Prostate gland (tissue), 2 donors: ENCODE data around the gene TAF11. TPM values are rescaled to one million over a fixed set of nuclear protein-coding genes. Genes with fewer than 3 reads are reported as not detected.
"Not testable (repeated sequence)": the region's sequence is repeated elsewhere in the genome, so short reads cannot be mapped to it uniquely, and the experiment has no call there.

ENCODE experiments used
- DNase-seq: peaks from one replicate; pipeline ENCODE4 v3.0.0-alpha.2; 2019; ENCODE audit warnings: low spot score
- H3K27ac ChIP-seq, 2 donors: fragments of 200-600 bp; sonication (generic); 2 replicates each; pipeline ENCODE4 v1.5.1; 2017 to 2019
- H3K27me3 ChIP-seq: fragments of 200-600 bp; sonication (generic); replicated peaks from 2 replicates; pipeline ENCODE4 v1.5.1; 2019; ENCODE audit not compliant: insufficient read depth
- H3K36me3 ChIP-seq, 2 donors: fragments of 200-600 bp; sonication (generic); 1 replicate in 1 of 2; 2 replicates in 1 of 2; pipeline versions ENCODE4 v1.5.1 to v1.8.1; 2017 to 2019
- H3K4me1 ChIP-seq: fragments of 200-600 bp; sonication (generic); replicated peaks from 2 replicates; pipeline ENCODE4 v1.5.1; 2019
- H3K4me3 ChIP-seq, 2 donors: fragments of 200-600 bp; sonication (generic); 2 replicates each; pipeline ENCODE4 v1.5.1; 2017 to 2019
- H3K9me3 ChIP-seq: fragments of 200-600 bp; sonication (generic); 2 replicates; pipeline ENCODE4 v1.5.1; 2017
- CTCF ChIP-seq, 4 experiments: fragments of 200-600 bp in 2 of 4; fragments of 450-650 bp in 2 of 4; sonication (generic) in 2 of 4; IDR thresholded peaks; 1 replicate in 3 of 4; 2 replicates in 1 of 4; pipeline ENCODE4 v1.5.1; 2016 to 2019; ENCODE audit warnings: antibody characterized with exemption in 4 of 4, mild to moderate bottlenecking in 2 of 4, moderate library complexity in 2 of 4
- POLR2A ChIP-seq: fragments of 450-650 bp; IDR thresholded peaks from one replicate; pipeline ENCODE4 v1.6.1; 2016; ENCODE audit warnings: antibody characterized with exemption, mild to moderate bottlenecking
- POLR2AphosphoS5 ChIP-seq: sonication (generic); formaldehyde crosslinking; IDR thresholded peaks from one replicate; pipeline ENCODE4 v1.6.1; 2017; ENCODE audit warnings: antibody characterized with exemption
- WGBS: methylation state at CpG from one replicate; pipeline ENCODE4 v1.1.5; 2018; 5-methylcytosine and 5-hydroxymethylcytosine counted together
- intact Hi-C: fragments of 100-400 bp; cut with DNase I; formaldehyde crosslinking; loops from one replicate; pipeline ENCODE4 v1.14.2; 2022
- total RNA-seq, 2 donors: library from RNA; depleted of rRNA; stranded (reverse); fragments of >200 nt; gene quantifications; one replicate each; pipeline ENCODE4 v1.1.0, GENCODE V29; 2016

TAF11 gene
- 10 to 100 TPM; 14.8 to 38.6 TPM for total RNA-seq

DNA sequence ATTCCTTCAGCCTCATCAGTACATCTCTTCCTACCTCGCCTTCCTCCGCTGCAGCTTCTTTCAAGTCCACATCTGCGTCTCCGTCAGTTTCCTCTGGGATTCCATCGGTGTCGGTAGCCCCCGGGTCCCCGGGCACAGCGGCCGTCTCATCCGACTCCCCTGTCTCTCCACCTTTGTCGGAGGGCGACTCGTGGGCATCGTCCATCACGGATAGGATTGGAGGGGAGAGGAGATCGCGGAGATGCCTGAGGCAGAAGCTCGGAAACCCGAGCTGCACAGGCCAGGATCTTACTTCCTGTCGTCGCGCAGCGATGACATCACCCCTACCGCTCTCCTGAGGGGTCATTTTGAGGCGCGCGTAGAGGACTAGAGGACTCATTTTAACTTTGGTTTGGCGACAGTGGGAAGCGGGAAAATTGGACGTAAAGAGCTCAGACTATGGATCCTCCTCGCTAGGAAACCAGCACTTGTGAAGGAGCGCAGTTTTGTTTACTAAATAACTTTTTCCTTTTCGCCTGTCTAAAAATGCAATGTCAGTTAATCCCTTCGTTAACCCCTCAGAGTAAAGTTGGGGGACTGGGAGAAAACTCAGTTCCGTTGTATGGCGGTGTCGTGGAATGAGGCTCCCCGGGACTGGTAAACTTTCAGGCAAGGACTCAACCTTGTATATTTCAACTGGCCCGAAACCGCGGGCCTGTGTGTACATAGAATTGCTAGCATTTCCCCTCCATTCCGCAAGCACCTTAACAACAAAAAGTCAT is at the start of gene TAF11:
Gene TAF11, minus strand, starts transcription at position 290 of the 761 bp plus-strand sequence. Its CDS starts 85 bp downstream, at position 205.
- no peaks in the 10 kb centered on the region for H3K36me3 ChIP-seq
- peak within 1 kb of the TSS; percentile 78 to 80 for H3K4me3 ChIP-seq
- WGBS: under 1% methylated on average over 43 of the region's 43 CpGs
- DNase-seq: peak; percentile 95
- H3K9me3 ChIP-seq: no peaks in the 10 kb centered on the region
- peak within 1 kb of the TSS; percentile 91 for H3K27ac ChIP-seq
- no peaks in the 10 kb centered on the region for H3K27me3 ChIP-seq
- peak; percentile 99 for TF ChIP-seq POLR2AphosphoS5
- TF ChIP-seq POLR2A: peak; percentile 54
- TF ChIP-seq CTCF (IDR thresholded peaks at IDR 0.05): no peak
- intact Hi-C loops: loop anchor here (5.0 kb wide), 2 partner anchors 96 to 131 kb away; partner anchors contain the start of genes BLTP3A and SNRPC
- peaks cover 19% of the 10 kb centered on the region for H3K4me1 ChIP-seq

- no peaks in the 10 kb centered on the region for H3K27me3 ChIP-seq
- H3K27ac ChIP-seq: no peak overlapping the region
- no peak overlapping the region for H3K4me3 ChIP-seq
- H3K4me1 ChIP-seq: no peaks in the 10 kb centered on the region
- no peaks in the 10 kb centered on the region for H3K9me3 ChIP-seq
- intact Hi-C loops: no loop called here
- H3K36me3 ChIP-seq: no peaks in the 10 kb centered on the region
- WGBS: 15% methylated on average over 5 of the region's 5 CpGs
- DNase-seq: peak; percentile 76
- no peak for TF ChIP-seq CTCF (IDR thresholded peaks at IDR 0.05)
- TF ChIP-seq POLR2AphosphoS5: peak; percentile 46
Observed at GRCh38 chr6:34934516-34934915, 46.7 kb upstream of the TAF11 start.

- H3K4me1 ChIP-seq, DNase-seq, H3K27me3 ChIP-seq, intact Hi-C loops, H3K4me3 ChIP-seq, H3K9me3 ChIP-seq, H3K36me3 ChIP-seq, H3K27ac ChIP-seq: not testable (repeated sequence)
- 96% methylated on average over 12 of the region's 12 CpGs for WGBS
Observed at GRCh38 chr6:34932202-34932601, 44.4 kb upstream of the TAF11 start.

- TF ChIP-seq POLR2AphosphoS5 (no peak), POLR2A (no peak), CTCF (IDR thresholded peaks at IDR 0.05) (no peak)
- Histone ChIP-seq H3K4me3 (no peak overlapping the region), H3K27me3 (no peaks in the 10 kb centered on the region), H3K27ac (no peak overlapping the region), H3K4me1 (no peaks in the 10 kb centered on the region), H3K36me3 (no peaks in the 10 kb centered on the region), H3K9me3 (no peaks in the 10 kb centered on the region)
- intact Hi-C loops: no loop called here
- DNase-seq: no peak
- WGBS: 84% methylated on average over 3 of the region's 3 CpGs
Observed at GRCh38 chr6:34930221-34930620, 42.4 kb upstream of the TAF11 start.

GRCh38 chr6:34929241-34929978 is 41.6 kb upstream of the TAF11 start:
- intact Hi-C loops: no loop called here
- no peak for TF ChIP-seq POLR2A
- no peak for TF ChIP-seq CTCF (IDR thresholded peaks at IDR 0.05)
- peak; percentile 13 for TF ChIP-seq POLR2AphosphoS5

More at GRCh38 chr6:34929241-34929978, 41.6 kb upstream of the TAF11 start:
- Histone ChIP-seq H3K27me3 (no peaks in the 10 kb centered on the region), H3K9me3 (no peaks in the 10 kb centered on the region), H3K36me3 (no peaks in the 10 kb centered on the region), H3K27ac (no peak overlapping the region), H3K4me1 (no peaks in the 10 kb centered on the region), H3K4me3 (no peak overlapping the region)
- DNase-seq: no peak
- 44% methylated on average over 4 of the region's 4 CpGs for WGBS
